ENCODE measurements around the gene GP1BB. TPM values are rescaled to one million over a fixed set of nuclear protein-coding genes. Genes with fewer than 3 reads are reported as not detected.

Gene GP1BB
- polyA plus RNA-seq (2013), result 0.05 TPM in 1 of 2 replicates, not detected in the other

DNA sequence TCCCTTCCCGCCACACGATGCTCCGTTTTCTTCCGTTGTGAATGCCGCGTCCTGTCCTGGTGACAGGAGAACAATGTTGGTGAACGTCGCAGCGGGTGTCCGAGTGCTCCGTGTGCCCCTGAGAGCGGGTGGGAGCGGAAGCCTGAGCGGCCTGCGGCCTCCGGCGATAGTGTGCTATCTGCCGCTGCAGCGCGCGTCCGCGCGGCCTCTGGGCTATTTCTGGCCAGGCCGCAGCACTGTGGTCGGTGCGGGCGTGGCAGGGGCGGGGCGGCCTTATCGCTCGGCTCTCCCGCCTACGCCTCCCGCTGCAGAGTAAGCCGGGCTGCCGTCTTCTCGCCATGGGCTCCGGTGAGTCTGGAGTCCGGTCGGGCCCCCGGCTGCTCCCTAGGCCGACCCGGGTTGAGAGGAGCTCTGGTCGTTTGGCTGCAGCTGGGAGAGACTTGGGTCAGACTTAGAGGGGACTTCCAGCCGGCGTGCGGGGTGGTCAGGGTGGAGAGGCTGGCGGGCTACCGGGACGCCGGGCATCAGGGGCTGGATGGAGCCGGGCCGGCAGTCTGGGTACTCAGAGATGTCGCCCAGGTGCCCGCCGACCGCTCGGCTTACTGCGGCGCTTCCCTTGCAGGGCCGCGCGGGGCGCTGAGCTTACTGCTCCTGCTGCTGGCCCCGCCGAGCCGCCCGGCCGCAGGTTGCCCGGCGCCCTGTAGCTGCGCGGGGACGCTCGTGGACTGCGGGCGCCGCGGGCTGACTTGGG lies at the start of gene GP1BB:
Gene GP1BB, plus strand, starts transcription at position 308 of the 751 bp plus-strand sequence. Its CDS starts 31 bp downstream, at position 339.
- Histone ChIP-seq H3K79me1 (ENCODE audit: low read length) (no peaks in the 10 kb centered on the region), H3K27me3 (ENCODE audit: insufficient read depth, low read length) (peaks cover 95% of the 10 kb centered on the region), H3K4me3 (ENCODE audit: low read depth, low read length) (peak within 1 kb of the TSS; percentile 55), H3K18ac (ENCODE audit: low read length) (no peak within 1 kb of the TSS), H2BK12ac (ENCODE audit: low read length) (no peak within 1 kb of the TSS), H3K4me1 (ENCODE audit: control insufficient read depth in 1 of 2, insufficient read depth in 2 of 2, low read length in 2 of 2) (peaks cover 15 to 18% of the 10 kb centered on the region in 2 experiments), H3K79me2 (ENCODE audit: control insufficient read depth, insufficient read depth, low read length, poor library complexity) (no peaks in the 10 kb centered on the region), H3K14ac (ENCODE audit: low read length) (no peak within 1 kb of the TSS), H3K36me3 (ENCODE audit: control insufficient read depth in 1 of 2, insufficient read depth in 2 of 2, low read length in 2 of 2) (no peaks in the 10 kb centered on the region), H3K27ac (ENCODE audit: low read depth, low read length) (no peak within 1 kb of the TSS), H3K4ac (ENCODE audit: low read depth, low read length) (no peak within 1 kb of the TSS), H3K4me2 (ENCODE audit: low read length) (peak within 1 kb of the TSS; percentile 54), H4K12ac (ENCODE audit: low read depth, low read length) (no peak within 1 kb of the TSS), H2BK120ac (ENCODE audit: insufficient read depth, low read length, poor library complexity) (no peak within 1 kb of the TSS), H2AK5ac (ENCODE audit: low read length) (no peak within 1 kb of the TSS), H4K91ac (ENCODE audit: low read depth, low read length) (no peak within 1 kb of the TSS), H3K9me3 (ENCODE audit: insufficient read depth, low read depth, low read length) (peaks cover 54% of the 10 kb centered on the region), H4K8ac (ENCODE audit: low read depth, low read length) (no peak within 1 kb of the TSS), H3K23ac (ENCODE audit: low read length) (no peak within 1 kb of the TSS), H2BK5ac (ENCODE audit: low read depth, low read length, poor library complexity) (no peak within 1 kb of the TSS), H3K9ac (ENCODE audit: low read length) (no peak within 1 kb of the TSS), H2AFZ (ENCODE audit: insufficient read depth, low read length, poor library complexity) (no peak within 1 kb of the TSS)
- no CpG with 5 or more reads among the region's 80 CpGs for WGBS (ENCODE audit: extremely low coverage, insufficient coverage, insufficient read length)
- peak; percentile 38 to 50 for DNase-seq

DNA sequence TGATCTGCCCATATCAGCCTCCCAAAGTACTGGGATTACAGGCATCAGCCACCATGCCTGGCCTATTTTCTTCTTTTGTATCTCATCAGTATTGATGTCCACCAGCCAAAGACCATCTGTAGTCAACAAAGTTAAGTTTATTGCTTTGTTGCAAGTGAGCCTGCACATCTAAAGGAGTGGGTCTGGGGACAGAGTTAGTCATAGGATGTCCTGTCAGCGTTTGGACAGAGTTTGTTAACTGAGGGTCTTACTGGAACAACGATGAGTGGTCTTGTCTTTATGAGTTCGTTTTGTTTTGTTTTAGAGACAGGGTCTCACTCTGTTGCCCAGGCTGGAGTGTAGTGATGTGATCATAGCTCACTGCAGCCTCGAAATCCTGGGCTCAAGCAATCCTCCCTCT lies 49.7 kb upstream of the GP1BB start:
- H2BK5ac ChIP-seq (ENCODE audit: low read depth, low read length, poor library complexity), result no peak overlapping the region
- no peak overlapping the region for H2AFZ ChIP-seq (ENCODE audit: insufficient read depth, low read length, poor library complexity)
- H3K4me2 ChIP-seq (ENCODE audit: low read length), result no peak overlapping the region
- H3K4me3 ChIP-seq (ENCODE audit: low read depth, low read length), result no peak overlapping the region
- no peak overlapping the region for H2BK12ac ChIP-seq (ENCODE audit: low read length)
- H4K12ac ChIP-seq (ENCODE audit: low read depth, low read length), result no peak overlapping the region
- H4K91ac ChIP-seq (ENCODE audit: low read depth, low read length), result no peak overlapping the region
- peaks cover 2% of the 10 kb centered on the region for H3K9me3 ChIP-seq (ENCODE audit: insufficient read depth, low read depth, low read length)
- no peak overlapping the region for H3K23ac ChIP-seq (ENCODE audit: low read length)
- H3K4ac ChIP-seq (ENCODE audit: low read depth, low read length), result no peak overlapping the region
- H3K27me3 ChIP-seq (ENCODE audit: insufficient read depth, low read length), result no peaks in the 10 kb centered on the region
- no peak overlapping the region for H3K9ac ChIP-seq (ENCODE audit: low read length)
- no peak overlapping the region for H2AK5ac ChIP-seq (ENCODE audit: low read length)
- H3K4me1 ChIP-seq (ENCODE audit: control insufficient read depth in 1 of 2, insufficient read depth in 2 of 2, low read length in 2 of 2), result no peaks in the 10 kb centered on the region
- no peaks in the 10 kb centered on the region for H3K79me2 ChIP-seq (ENCODE audit: control insufficient read depth, insufficient read depth, low read length, poor library complexity)
- no CpG with 5 or more reads among the region's 4 CpGs for WGBS (ENCODE audit: extremely low coverage, insufficient coverage, insufficient read length)
- H3K36me3 ChIP-seq (ENCODE audit: control insufficient read depth in 1 of 2, insufficient read depth in 2 of 2, low read length in 2 of 2), result no peaks in the 10 kb centered on the region
- H3K79me1 ChIP-seq (ENCODE audit: low read length), result no peaks in the 10 kb centered on the region
- H3K27ac ChIP-seq (ENCODE audit: low read depth, low read length), result no peak overlapping the region
- DNase-seq, result no peak
- H3K18ac ChIP-seq (ENCODE audit: low read length), result no peak overlapping the region
- no peak overlapping the region for H2BK120ac ChIP-seq (ENCODE audit: insufficient read depth, low read length, poor library complexity)
- H3K14ac ChIP-seq (ENCODE audit: low read length), result no peak overlapping the region
- H4K8ac ChIP-seq (ENCODE audit: low read depth, low read length), result no peak overlapping the region

DNA sequence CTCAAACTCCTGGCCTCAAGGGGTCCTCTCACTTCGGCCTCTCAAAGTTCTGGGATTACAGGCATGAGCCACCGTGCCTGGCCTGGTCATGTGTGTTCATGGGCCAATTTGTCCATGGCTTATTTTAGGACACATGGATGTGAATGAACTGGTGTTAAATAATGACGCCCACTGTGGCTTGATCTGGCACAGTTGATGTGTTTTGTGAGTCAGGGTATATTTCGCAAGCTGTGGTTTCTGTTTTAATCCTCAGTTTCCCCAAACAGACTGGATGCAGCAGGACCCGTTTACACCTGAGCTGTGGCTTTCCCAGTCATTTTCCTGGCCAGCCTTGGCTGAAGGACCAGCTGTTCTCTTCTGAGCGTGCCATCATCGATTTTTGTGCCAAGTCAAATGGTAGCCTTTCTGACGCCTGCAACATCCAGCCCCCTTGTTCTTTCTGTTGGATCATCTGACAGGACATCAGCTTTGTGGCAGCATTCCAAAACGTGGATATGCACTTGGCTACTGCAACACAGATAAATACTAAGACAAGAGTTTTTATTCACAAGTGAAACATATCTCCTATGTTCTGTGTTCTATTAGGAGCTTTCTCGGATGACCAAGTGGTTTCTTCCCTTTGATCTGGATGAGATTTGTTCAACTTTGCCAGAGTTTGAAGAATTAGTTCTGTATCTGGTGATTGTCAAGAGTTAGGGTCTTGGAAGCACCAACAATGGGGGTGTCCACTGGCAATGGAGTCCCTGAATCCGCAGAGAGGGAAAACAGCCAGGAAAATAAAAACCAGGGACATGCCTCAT lies 49.0 kb upstream of the GP1BB start:
- WGBS (ENCODE audit: extremely low coverage, insufficient coverage, insufficient read length), result no CpG with 5 or more reads among the region's 11 CpGs
- Histone ChIP-seq H3K27me3 (ENCODE audit: insufficient read depth, low read length) (no peaks in the 10 kb centered on the region), H4K91ac (ENCODE audit: low read depth, low read length) (no peak overlapping the region), H3K4me2 (ENCODE audit: low read length) (no peak overlapping the region), H2BK12ac (ENCODE audit: low read length) (no peak overlapping the region), H3K27ac (ENCODE audit: low read depth, low read length) (no peak overlapping the region), H2BK5ac (ENCODE audit: low read depth, low read length, poor library complexity) (no peak overlapping the region), H3K4me3 (ENCODE audit: low read depth, low read length) (no peak overlapping the region), H3K14ac (ENCODE audit: low read length) (no peak overlapping the region), H3K79me2 (ENCODE audit: control insufficient read depth, insufficient read depth, low read length, poor library complexity) (no peaks in the 10 kb centered on the region), H2AFZ (ENCODE audit: insufficient read depth, low read length, poor library complexity) (no peak overlapping the region), H3K9ac (ENCODE audit: low read length) (no peak overlapping the region), H3K4ac (ENCODE audit: low read depth, low read length) (no peak overlapping the region), H4K8ac (ENCODE audit: low read depth, low read length) (no peak overlapping the region), H3K4me1 (ENCODE audit: control insufficient read depth in 1 of 2, insufficient read depth in 2 of 2, low read length in 2 of 2) (no peaks in the 10 kb centered on the region), H4K12ac (ENCODE audit: low read depth, low read length) (no peak overlapping the region), H2AK5ac (ENCODE audit: low read length) (no peak overlapping the region), H3K79me1 (ENCODE audit: low read length) (no peaks in the 10 kb centered on the region), H3K9me3 (ENCODE audit: insufficient read depth, low read depth, low read length) (peaks cover 2% of the 10 kb centered on the region), H3K36me3 (ENCODE audit: control insufficient read depth in 1 of 2, insufficient read depth in 2 of 2, low read length in 2 of 2) (no peaks in the 10 kb centered on the region), H3K23ac (ENCODE audit: low read length) (no peak overlapping the region), H2BK120ac (ENCODE audit: insufficient read depth, low read length, poor library complexity) (no peak overlapping the region), H3K18ac (ENCODE audit: low read length) (no peak overlapping the region)
- no peak for DNase-seq

DNA sequence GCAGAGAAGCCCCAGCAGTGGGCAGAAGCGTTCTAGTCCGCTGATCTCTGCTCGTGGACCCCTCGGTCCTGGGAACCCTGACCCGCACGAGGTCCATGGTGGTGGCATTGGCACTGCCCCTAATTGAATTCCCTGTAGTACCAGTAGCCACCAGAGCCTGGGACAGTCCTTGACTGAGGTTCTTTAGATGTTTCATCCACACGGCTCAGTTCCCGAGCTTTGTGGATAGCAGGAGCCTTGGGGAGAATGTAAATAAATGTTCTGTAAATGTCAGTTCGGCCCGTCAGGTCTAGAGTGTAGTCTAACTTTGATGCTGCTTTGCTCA lies 48.4 kb upstream of the GP1BB start:
- no peak overlapping the region for H3K14ac ChIP-seq (ENCODE audit: low read length)
- H3K18ac ChIP-seq (ENCODE audit: low read length), result no peak overlapping the region
- H3K79me2 ChIP-seq (ENCODE audit: control insufficient read depth, insufficient read depth, low read length, poor library complexity), result no peaks in the 10 kb centered on the region
- no peak overlapping the region for H4K91ac ChIP-seq (ENCODE audit: low read depth, low read length)
- no peak overlapping the region for H3K9ac ChIP-seq (ENCODE audit: low read length)
- H3K79me1 ChIP-seq (ENCODE audit: low read length), result no peaks in the 10 kb centered on the region
- DNase-seq, result no peak
- H4K8ac ChIP-seq (ENCODE audit: low read depth, low read length), result no peak overlapping the region
- no peak overlapping the region for H3K4me2 ChIP-seq (ENCODE audit: low read length)
- no peak overlapping the region for H2BK12ac ChIP-seq (ENCODE audit: low read length)
- no peak overlapping the region for H3K4me3 ChIP-seq (ENCODE audit: low read depth, low read length)
- H2AFZ ChIP-seq (ENCODE audit: insufficient read depth, low read length, poor library complexity), result no peak overlapping the region
- no peak overlapping the region for H3K23ac ChIP-seq (ENCODE audit: low read length)
- no peak overlapping the region for H2BK120ac ChIP-seq (ENCODE audit: insufficient read depth, low read length, poor library complexity)
- no peak overlapping the region for H4K12ac ChIP-seq (ENCODE audit: low read depth, low read length)
- H3K9me3 ChIP-seq (ENCODE audit: insufficient read depth, low read depth, low read length), result peaks cover 2% of the 10 kb centered on the region
- H3K36me3 ChIP-seq (ENCODE audit: control insufficient read depth in 1 of 2, insufficient read depth in 2 of 2, low read length in 2 of 2), result no peaks in the 10 kb centered on the region
- no CpG with 5 or more reads among the region's 10 CpGs for WGBS (ENCODE audit: extremely low coverage, insufficient coverage, insufficient read length)
- no peak overlapping the region for H2AK5ac ChIP-seq (ENCODE audit: low read length)
- H3K27me3 ChIP-seq (ENCODE audit: insufficient read depth, low read length), result no peaks in the 10 kb centered on the region
- H3K4ac ChIP-seq (ENCODE audit: low read depth, low read length), result no peak overlapping the region
- H3K27ac ChIP-seq (ENCODE audit: low read depth, low read length), result no peak overlapping the region
- no peaks in the 10 kb centered on the region for H3K4me1 ChIP-seq (ENCODE audit: control insufficient read depth in 1 of 2, insufficient read depth in 2 of 2, low read length in 2 of 2)
- H2BK5ac ChIP-seq (ENCODE audit: low read depth, low read length, poor library complexity), result no peak overlapping the region
